H1 (cell line): ENCODE measurements around the gene ITSN1.

Experiments used
- ATF2 ChIP-seq: IDR thresholded peaks from 2 replicates; pipeline ENCODE4 v1.6.1; 2012; ENCODE audit warnings: low read length, inconsistent platforms
- CEBPB ChIP-seq: IDR thresholded peaks from 2 replicates; pipeline ENCODE4 v1.6.1; 2012; ENCODE audit warnings: low read depth, low read length
- CREB1 ChIP-seq: IDR thresholded peaks from 2 replicates; pipeline ENCODE4 v1.6.1; 2012; ENCODE audit warnings: inconsistent platforms
- CTCF ChIP-seq, 3 experiments: IDR thresholded peaks; 1 replicate in 2 of 3; 2 replicates in 1 of 3; pipeline versions ENCODE4 v1.5.1 to v1.6.1; 2011; ENCODE audit warnings: low read length in 3 of 3, mild to moderate bottlenecking in 3 of 3, inconsistent platforms in 2 of 3, low read depth in 1 of 3, moderate library complexity in 1 of 3; ENCODE audit not compliant: insufficient read depth in 1 of 3; ENCODE audit errors: control extremely low read depth in 1 of 3
- EZH2 ChIP-seq: fragments of 200-600 bp; sonication (generic); IDR thresholded peaks from 2 replicates; pipeline ENCODE4 v1.7.1; 2012; ENCODE audit warnings: low read depth, mild to moderate bottlenecking, moderate library complexity, low read length, inconsistent platforms; ENCODE audit not compliant: severe bottlenecking
- GABPA ChIP-seq: IDR thresholded peaks from 2 replicates; pipeline ENCODE4 v1.6.1; 2011; ENCODE audit warnings: mild to moderate bottlenecking, low read length, moderate library complexity, borderline replicate concordance; ENCODE audit not compliant: insufficient read depth
- HDAC2 ChIP-seq, 2 experiments: fragments of 300-600 bp in 1 of 2; sonication (generic) in 1 of 2; IDR thresholded peaks; 2 replicates each; pipeline ENCODE4 v1.6.1; 2011 to 2012; ENCODE audit warnings: low read depth in 2 of 2, low read length in 2 of 2, mild to moderate bottlenecking in 2 of 2, moderate library complexity in 2 of 2, borderline replicate concordance in 1 of 2, inconsistent platforms in 1 of 2
- JUND ChIP-seq: IDR thresholded peaks from 2 replicates; pipeline ENCODE4 v1.6.1; 2011; ENCODE audit warnings: mild to moderate bottlenecking, improper control_type of control experiment, low read length
- KDM5A ChIP-seq: fragments of 200-600 bp; IDR thresholded peaks from 2 replicates; pipeline ENCODE4 v1.7.1; 2012; ENCODE audit warnings: mild to moderate bottlenecking, low read length, inconsistent platforms, mixed read lengths
- POLR2A ChIP-seq, 2 experiments: IDR thresholded peaks; 1 replicate in 1 of 2; 2 replicates in 1 of 2; pipeline ENCODE4 v1.6.1; 2011; ENCODE audit warnings: low read depth in 2 of 2, low read length in 2 of 2, mild to moderate bottlenecking in 2 of 2; ENCODE audit errors: control extremely low read depth in 1 of 2
- RNF2 ChIP-seq: fragments of 200-900, 300-1000 bp; sonication (generic); IDR thresholded peaks from 2 replicates; pipeline ENCODE4 v1.7.1; 2016; ENCODE audit warnings: borderline replicate concordance, low read depth, mild to moderate bottlenecking, antibody characterized with exemption, low read length; ENCODE audit not compliant: poor library complexity, severe bottlenecking; ENCODE audit errors: missing control alignments
- SP4 ChIP-seq: IDR thresholded peaks from 2 replicates; pipeline ENCODE4 v1.6.1; 2012; ENCODE audit warnings: low read length, inconsistent platforms
- USF2 ChIP-seq: IDR thresholded peaks from 2 replicates; pipeline ENCODE4 v1.6.1; 2011; ENCODE audit warnings: low read length, improper control_type of control experiment

GRCh38 chr21:33892853-33893252, 250.6 kb downstream of the ITSN1 start:
- TF ChIP-seq USF2 = no peak
- TF ChIP-seq SP4 = no peak
- peak; percentile 55 to 75 (median 71) for TF ChIP-seq CTCF (IDR thresholded peaks at IDR 0.05; ENCODE audit: control extremely low read depth in 1 of 3, insufficient read depth in 1 of 3, low read depth in 1 of 3, low read length in 3 of 3)
- no peak for TF ChIP-seq EZH2
- TF ChIP-seq HDAC2 (IDR thresholded peaks at IDR 0.05; ENCODE audit: borderline replicate concordance in 1 of 2, low read depth in 2 of 2, low read length in 2 of 2) = no peak
- no peak for TF ChIP-seq ATF2
- TF ChIP-seq CEBPB = no peak
- no peak for TF ChIP-seq KDM5A
- TF ChIP-seq POLR2A (IDR thresholded peaks at IDR 0.05; ENCODE audit: control extremely low read depth in 1 of 2, low read depth in 2 of 2, low read length in 2 of 2) = no peak
- no peak for TF ChIP-seq JUND
- no peak for TF ChIP-seq GABPA
- TF ChIP-seq RNF2 = no peak
- TF ChIP-seq CREB1 = no peak
